GM04503 (cell line): Measurements from ENCODE around the gene C1QTNF3.
"Not testable (repeated sequence)": the region's sequence is repeated elsewhere in the genome, so short reads cannot be mapped to it uniquely, and the experiment has no call there.

Experiments
- DNase-seq: peaks from one replicate; pipeline ENCODE4 v3.0.0-alpha.2; 2012; ENCODE audit warnings: low read depth

The C1QTNF3 gene

GRCh38 chr5:34022121-34022705 is 20.8 kb downstream of the C1QTNF3 start:
- no peak for DNase-seq

DNA sequence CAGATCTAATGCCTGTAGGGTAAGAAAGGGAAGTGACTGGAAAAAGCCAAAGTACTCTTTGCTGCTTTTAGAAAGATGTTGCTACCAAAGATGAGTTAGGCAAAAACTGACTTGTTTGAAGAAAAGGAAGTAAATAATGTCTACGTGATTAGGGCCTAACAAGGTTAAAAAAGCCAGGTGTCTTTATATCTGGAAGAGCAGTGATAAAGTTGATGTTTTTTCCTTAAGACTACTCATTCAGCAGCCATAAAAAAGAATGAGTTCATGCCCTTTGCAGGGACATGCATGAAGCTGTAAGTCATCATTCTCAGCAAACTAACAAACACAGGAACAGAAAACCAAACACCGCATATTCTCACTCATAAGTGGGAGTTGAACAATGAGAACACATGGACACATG is 21.7 kb downstream of the C1QTNF3 start:
- no peak for DNase-seq

GRCh38 chr5:34020726-34021125 is 22.3 kb downstream of the C1QTNF3 start:
- no peak for DNase-seq

DNA sequence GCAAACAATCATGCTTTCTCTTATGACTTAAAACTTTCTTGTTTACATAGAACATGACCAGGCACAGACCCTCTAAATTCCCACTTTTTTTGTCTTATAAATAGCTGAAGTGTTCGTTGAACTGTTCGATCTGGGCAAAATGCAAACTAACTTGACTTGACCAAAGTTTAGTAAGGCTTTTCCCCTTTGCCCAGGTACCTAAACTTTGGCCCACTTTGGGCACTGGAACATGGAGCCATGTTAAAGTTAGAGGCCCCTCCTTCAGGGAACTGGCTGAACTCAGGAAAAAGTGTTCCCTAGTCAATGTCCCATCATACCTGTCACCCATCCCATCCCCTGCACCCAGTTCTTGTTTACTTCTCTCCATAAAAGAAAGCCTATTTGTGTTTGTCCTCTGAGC is 25.8 kb downstream of the C1QTNF3 start:
- no peak for DNase-seq

GRCh38 chr5:34016750-34017149 is 26.3 kb downstream of the C1QTNF3 start:
- DNase-seq, result no peak

DNA sequence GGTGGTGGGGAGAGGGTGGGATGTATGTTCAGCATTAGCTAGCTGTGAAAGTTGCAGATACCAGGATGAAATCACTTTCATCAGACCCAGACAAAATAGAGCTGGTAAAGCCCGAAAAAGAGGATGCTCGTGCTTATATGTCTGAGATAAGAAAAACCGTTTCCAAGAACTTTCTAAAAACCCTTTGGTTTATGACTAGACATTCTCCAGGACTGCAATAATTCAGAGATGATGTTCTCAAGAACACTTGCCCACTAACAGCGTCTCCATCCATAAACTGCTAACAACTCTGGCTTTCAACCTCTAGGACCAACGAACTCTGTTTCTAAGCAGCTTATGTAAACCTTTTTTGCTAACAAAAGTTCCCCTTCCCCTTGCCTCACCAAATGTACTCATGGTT is 26.8 kb downstream of the C1QTNF3 start:
- no peak for DNase-seq

- DNase-seq, result no peak
Observed at GRCh38 chr5:34015120-34015822, 27.7 kb downstream of the C1QTNF3 start.

- no peak for DNase-seq
Observed at GRCh38 chr5:34014626-34015025, 28.4 kb downstream of the C1QTNF3 start.

DNA sequence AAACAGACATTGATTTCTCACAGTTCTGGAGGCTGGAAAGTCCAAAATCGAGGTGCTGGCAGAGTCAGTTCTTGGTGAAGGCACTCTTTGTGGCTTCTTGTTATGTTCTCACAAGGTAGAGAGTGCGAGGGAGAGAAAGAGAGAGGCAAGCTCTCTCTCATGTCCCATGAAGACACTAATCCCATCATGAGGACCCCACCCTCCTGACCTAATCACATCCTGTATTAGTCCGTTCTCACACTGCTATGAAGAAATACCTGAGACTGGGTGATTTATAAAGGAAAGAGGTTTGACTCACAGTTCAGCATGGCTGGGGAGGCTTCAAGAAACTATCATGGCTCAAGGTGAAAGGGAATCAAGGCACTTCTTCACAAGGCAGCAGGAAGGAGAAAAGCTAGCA is 29.5 kb downstream of the C1QTNF3 start:
- no peak for DNase-seq

DNA sequence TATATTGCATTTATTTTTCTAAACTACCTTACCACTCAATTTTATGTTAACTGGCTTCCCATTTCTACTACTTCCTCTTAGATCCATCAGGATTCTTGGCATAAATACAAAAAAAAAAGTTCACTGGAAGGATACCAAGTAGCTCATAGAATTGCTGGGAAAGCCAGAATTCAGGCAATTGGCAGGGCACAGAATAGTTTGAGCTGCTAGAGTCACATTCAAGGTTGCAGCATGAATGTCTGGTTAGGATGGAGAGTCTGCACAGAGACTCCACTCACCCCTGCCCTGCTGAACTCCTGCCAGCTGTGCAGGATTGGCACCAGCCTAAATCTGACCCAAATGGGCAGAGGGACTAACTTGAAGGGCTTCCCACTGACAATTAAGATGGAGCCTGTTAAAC is 30.2 kb downstream of the C1QTNF3 start:
- peak; percentile 26 for DNase-seq

DNA sequence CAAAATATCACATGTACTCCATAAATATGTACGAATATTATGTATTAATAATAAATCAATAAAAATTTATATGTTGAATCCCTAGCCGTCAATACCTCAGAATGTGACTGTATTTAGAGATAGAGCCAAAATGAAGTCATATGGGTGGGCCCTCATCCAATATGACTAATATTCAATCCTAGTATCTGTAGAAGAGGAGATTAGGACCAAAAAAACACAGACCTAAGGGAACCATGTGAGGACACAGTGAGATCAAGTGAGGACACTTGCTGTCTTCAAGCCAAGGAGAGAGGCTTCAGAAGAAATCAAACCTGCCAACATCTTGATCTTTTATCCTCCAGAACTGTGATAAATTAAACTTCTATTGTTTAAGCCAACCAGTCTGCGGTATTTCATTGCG is 31.5 kb downstream of the C1QTNF3 start:
- no peak for DNase-seq

DNA sequence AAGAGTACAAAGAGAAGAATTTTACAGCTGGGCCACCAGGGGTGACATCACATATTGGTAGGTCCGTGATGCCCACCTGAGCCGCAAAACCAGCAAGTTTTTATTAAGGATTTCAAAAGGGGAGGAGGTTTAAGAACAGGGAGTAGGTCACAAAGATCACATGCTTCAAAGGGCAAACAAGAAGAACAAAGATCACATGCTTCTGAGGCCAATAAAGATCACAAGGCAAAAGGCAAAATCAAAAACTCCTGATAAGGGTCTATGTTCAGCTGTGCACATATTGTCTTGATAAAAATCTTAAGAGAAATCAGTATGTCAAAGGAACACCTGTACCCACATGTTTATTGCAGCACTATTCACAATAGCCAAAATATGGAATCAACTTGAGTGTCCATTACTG is 32.9 kb downstream of the C1QTNF3 start:
- DNase-seq, result not testable (repeated sequence)

DNA sequence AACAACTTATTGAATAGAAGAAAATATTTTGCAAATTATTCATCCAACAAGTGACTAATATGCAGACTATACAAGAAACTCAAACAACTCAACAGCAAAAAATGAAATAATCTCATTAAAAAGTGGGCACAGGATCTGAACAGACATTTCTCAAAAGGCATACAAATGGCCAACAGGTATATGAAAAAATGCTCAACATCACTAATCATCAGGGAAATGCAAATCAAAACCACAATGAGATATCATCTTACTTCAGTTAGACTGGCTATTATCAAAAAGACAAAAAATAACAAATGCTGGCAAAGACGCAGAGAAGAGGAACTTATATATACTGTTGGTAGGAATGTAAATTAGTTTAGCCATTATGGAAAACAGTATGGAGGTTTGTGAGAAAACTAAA is 33.4 kb downstream of the C1QTNF3 start:
- DNase-seq, result no peak

DNA sequence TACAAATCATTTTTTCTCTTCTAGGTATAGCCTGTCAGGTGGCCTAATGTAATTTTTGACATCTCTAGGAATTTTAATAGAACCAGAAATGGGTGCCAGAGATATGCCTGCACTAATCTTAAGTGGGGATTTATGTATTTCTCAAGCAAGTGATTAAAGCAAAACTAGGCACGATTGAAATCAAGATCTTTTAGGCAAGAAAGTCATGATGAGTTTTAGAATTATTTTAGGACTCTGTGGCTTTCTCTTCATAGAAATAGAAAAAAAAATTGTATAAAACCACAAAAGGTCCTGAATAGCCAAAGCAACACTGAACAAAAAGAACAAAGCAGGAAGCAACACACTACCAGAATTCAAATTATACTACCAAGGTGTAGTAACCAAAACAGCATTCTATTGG is 34.2 kb downstream of the C1QTNF3 start:
- DNase-seq, result no peak

GRCh38 chr5:34007621-34008600 is 35.1 kb downstream of the C1QTNF3 start, which contains the start of gene AMACR:
Gene AMACR, minus strand, starts transcription at chr5:34008050. Its CDS starts 31 bp downstream, at chr5:34008019.
- peak; percentile 74 for DNase-seq

GRCh38 chr5:34007201-34007620 is 35.8 kb downstream of the C1QTNF3 start:
- no peak for DNase-seq

DNA sequence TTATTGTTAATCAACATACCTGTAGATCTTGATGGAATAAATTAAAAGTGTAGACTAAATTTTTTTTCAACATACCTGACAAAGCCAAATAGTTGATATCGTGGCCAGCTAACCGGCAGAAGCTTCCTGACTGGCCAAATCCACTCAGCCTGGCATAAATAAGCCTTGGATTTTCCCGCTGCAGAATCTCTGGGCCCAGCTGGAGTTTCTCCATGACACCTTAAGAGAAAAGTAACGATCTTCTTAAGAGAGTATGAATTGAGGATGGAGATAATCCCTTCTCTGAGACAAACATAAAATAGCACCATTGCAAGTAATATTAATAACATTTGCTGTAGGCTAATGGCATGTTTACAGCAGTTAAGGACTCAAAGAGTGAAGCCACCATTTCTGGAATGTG is 37.3 kb downstream of the C1QTNF3 start:
- DNase-seq, result no peak

DNA sequence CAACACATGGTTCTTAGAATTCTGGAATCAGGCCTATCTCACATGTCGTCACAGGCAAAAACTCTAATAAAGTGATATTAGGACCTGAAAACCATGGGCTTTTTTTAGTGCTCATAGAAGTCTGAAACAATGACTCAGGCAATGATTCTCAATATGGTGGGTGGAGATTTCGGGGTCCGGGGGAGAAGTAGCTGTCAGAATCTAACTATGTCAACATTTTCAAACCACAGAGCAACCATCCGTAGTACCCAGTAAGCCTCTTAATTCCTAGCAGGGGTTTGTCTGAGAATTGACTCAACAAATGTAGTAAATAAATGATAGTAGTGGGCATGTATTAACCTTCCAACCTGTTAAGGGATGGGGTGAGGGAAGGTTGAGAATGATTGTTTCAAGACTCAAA is 37.8 kb downstream of the C1QTNF3 start:
- no peak for DNase-seq

- DNase-seq, result no peak
Observed at GRCh38 chr5:34003941-34004340, 39.1 kb downstream of the C1QTNF3 start.

GRCh38 chr5:34002629-34003328 is 40.2 kb downstream of the C1QTNF3 start:
- DNase-seq, result no peak

- DNase-seq, result no peak
Observed at GRCh38 chr5:34001241-34001841, 41.7 kb downstream of the C1QTNF3 start.

DNA sequence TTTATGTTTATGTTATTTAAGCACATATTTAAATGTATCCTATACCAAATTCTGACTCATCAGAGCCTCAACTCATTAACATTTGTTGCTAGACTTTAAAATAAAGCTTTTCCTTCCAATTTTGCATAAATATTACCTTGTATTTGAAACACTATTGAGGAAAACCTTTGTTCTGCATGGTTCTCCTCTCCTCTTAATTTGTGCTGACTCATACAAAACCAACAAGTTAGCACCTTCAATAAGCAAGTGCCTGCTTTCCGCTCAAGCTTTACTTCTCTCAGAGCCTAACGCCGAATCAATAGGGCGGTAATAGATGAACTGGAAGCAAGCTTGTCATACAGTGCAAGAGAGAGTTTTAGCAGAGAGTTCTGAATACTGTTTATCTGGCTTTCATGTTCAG is 43.0 kb downstream of the C1QTNF3 start:
- DNase-seq, result no peak
